Right lobe of liver (tissue), 4 donors: ENCODE measurements around the gene SH3GLB2.

ENCODE experiments used
- POLR2A ChIP-seq: fragments of 450-650 bp; IDR thresholded peaks from one replicate; pipeline ENCODE4 v1.6.1; 2017; ENCODE audit warnings: antibody characterized with exemption, mild to moderate bottlenecking
- TF ChIP-seq, protein P1 (sequence below), 4 donors: fragments of 200-600 bp in 3 of 4; fragments of 450-650 bp in 1 of 4; IDR thresholded peaks; one replicate each; pipeline versions ENCODE4 v1.5.1 to v1.8.0; 2016 to 2022; ENCODE audit warnings: antibody characterized with exemption in 4 of 4, mild to moderate bottlenecking in 2 of 4
- donor health status: DM: no; HTN: no; CAD: no.
- donor health status: DM: no; HTN: no; CAD: no.
- donor health status: DM: no; HTN: yes; CAD: no.

DNA sequence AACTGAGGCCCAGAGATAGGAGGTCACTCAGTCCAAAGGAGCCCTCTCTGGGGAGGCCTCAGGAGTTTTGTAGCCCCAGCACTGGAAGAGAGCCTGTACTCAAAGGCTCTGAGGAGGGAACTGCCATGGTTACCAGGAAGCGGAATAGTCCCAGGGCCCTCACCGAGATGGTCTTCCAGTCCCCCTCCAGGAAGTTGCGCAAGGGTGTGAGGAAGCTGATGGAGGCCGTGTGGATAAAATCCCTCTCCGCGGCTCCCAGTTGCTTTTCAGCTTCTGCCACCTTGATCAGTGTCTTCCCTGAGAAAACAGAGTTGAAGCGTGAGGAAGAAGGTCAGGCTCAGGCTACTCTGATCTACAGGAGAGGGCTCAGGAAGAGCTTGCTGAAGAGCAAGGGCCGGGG lies 13.5 kb downstream of the SH3GLB2 start:
- no peak for TF ChIP-seq POLR2A
- TF ChIP-seq, protein P1, sequence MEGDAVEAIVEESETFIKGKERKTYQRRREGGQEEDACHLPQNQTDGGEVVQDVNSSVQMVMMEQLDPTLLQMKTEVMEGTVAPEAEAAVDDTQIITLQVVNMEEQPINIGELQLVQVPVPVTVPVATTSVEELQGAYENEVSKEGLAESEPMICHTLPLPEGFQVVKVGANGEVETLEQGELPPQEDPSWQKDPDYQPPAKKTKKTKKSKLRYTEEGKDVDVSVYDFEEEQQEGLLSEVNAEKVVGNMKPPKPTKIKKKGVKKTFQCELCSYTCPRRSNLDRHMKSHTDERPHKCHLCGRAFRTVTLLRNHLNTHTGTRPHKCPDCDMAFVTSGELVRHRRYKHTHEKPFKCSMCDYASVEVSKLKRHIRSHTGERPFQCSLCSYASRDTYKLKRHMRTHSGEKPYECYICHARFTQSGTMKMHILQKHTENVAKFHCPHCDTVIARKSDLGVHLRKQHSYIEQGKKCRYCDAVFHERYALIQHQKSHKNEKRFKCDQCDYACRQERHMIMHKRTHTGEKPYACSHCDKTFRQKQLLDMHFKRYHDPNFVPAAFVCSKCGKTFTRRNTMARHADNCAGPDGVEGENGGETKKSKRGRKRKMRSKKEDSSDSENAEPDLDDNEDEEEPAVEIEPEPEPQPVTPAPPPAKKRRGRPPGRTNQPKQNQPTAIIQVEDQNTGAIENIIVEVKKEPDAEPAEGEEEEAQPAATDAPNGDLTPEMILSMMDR (IDR thresholded peaks at IDR 0.05), result no peak
